Activated CD8-positive, alpha-beta memory T cell treated with anti-CD3 and anti-CD28 coated beads, Interleukin-2, amount 10 ng/mL, durations not matched to agents 7 days and 5 days (primary cell): ENCODE results near the gene CEP120. TPM values are rescaled to one million over a fixed set of nuclear protein-coding genes. Genes with fewer than 3 reads are reported as not detected.
A peak's percentile ranks its signal among the peaks of the same experiment; 100 is the strongest.
"Not testable (repeated sequence)": the region's sequence is repeated elsewhere in the genome, so short reads cannot be mapped to it uniquely, and the experiment has no call there.

Source experiments
- ATAC-seq: fragments of 150-1000 bp; cut with Tn5 transposase; one replicate; pipeline ENCODE4 v1.10.0; 2021; ENCODE audit warnings: moderate library complexity
- CTCF ChIA-PET: fragments of 350-600 bp; sonication (Branson Sonifier 250); formaldehyde crosslinking; loops from one replicate; lab custom pipeline; 2021; ENCODE audit warnings: antibody characterized with exemption; lab: Charles Lee
- DNase-seq: peaks from one replicate; pipeline ENCODE4 v3.0.0-alpha.2; 2020
- H3K27ac Mint-ChIP-seq: one replicate; pipeline ENCODE4 v1.8.0; 2021; ENCODE audit warnings: mild to moderate bottlenecking, mixed read lengths
- H3K27me3 Mint-ChIP-seq: one replicate; pipeline ENCODE4 v1.8.0; 2021; ENCODE audit warnings: mixed read lengths
- H3K36me3 Mint-ChIP-seq: one replicate; pipeline ENCODE4 v1.8.0; 2021; ENCODE audit warnings: mild to moderate bottlenecking, mixed read lengths
- H3K4me1 Mint-ChIP-seq: one replicate; pipeline ENCODE4 v1.8.0; 2021; ENCODE audit warnings: mixed read lengths
- H3K4me3 Mint-ChIP-seq: one replicate; pipeline ENCODE4 v1.8.0; 2021; ENCODE audit warnings: mild to moderate bottlenecking, moderate library complexity, mixed read lengths
- H3K9me3 Mint-ChIP-seq: one replicate; pipeline ENCODE4 v1.8.0; 2022; ENCODE audit warnings: low read depth, mixed read lengths
- total RNA-seq, 2 experiments: library from RNA; stranded (reverse); gene quantifications; one replicate each; pipeline ENCODE4 v1.2.3, GENCODE V29; 2021

Gene CEP120
- total RNA-seq = 10 to 100 TPM; 29.4 to 32.1 TPM

- Mint-ChIP-seq H3K9me3 (no peaks in the 10 kb centered on the region), H3K27ac (no peak within 1 kb of the TSS), H3K36me3 (peaks cover 5% of the 10 kb centered on the region), H3K27me3 (no peaks in the 10 kb centered on the region), H3K4me3 (no peak within 1 kb of the TSS), H3K4me1 (peaks cover 25% of the 10 kb centered on the region)
- DNase-seq (peak; percentile 99), ATAC-seq (peak; percentile 97)
- CTCF ChIA-PET = interaction anchor here (0.6 to 3.4 kb wide), 20 partner anchors 9 to 650 kb away, joined by 3 to 42 read pairs (median 4); partner anchors contain the start of genes CSNK1G3 and SNX24
Observed at GRCh38 chr5:123423278-123424149, at the start of gene CEP120. Gene CEP120, minus strand, starts transcription at chr5:123423403. Its CDS starts 405 bp downstream, at chr5:123422998.

GRCh38 chr5:123472150-123472924 lies 49.1 kb upstream of the CEP120 start:
- H3K4me3 Mint-ChIP-seq = no peak overlapping the region
- no peak overlapping the region for H3K27ac Mint-ChIP-seq
- DNase-seq (no peak), ATAC-seq (no peak)
- CTCF ChIA-PET = interaction anchor here (1.2 kb wide), 1 partner anchor 139 kb away, joined by 3 read pairs; no protein-coding TSS in a partner anchor
- peaks cover 21% of the 10 kb centered on the region for H3K27me3 Mint-ChIP-seq
- peaks cover 12% of the 10 kb centered on the region for H3K9me3 Mint-ChIP-seq
- H3K4me1 Mint-ChIP-seq = no peaks in the 10 kb centered on the region
- H3K36me3 Mint-ChIP-seq = no peaks in the 10 kb centered on the region

GRCh38 chr5:123471385-123471784 lies 48.2 kb upstream of the CEP120 start:
- Mint-ChIP-seq H3K4me1 (no peaks in the 10 kb centered on the region), H3K27ac (no peak overlapping the region), H3K27me3 (peaks cover 20% of the 10 kb centered on the region), H3K9me3 (peaks cover 19% of the 10 kb centered on the region), H3K4me3 (no peak overlapping the region), H3K36me3 (no peaks in the 10 kb centered on the region)
- DNase-seq (no peak), ATAC-seq (no peak)
- CTCF ChIA-PET = no interaction called here

GRCh38 chr5:123466839-123467238 lies 43.6 kb upstream of the CEP120 start:
- peaks cover 11% of the 10 kb centered on the region for H3K27me3 Mint-ChIP-seq
- H3K27ac Mint-ChIP-seq, H3K4me1 Mint-ChIP-seq, CTCF ChIA-PET, DNase-seq, H3K36me3 Mint-ChIP-seq, ATAC-seq, H3K4me3 Mint-ChIP-seq: not testable (repeated sequence)
- H3K9me3 Mint-ChIP-seq = peaks cover 19% of the 10 kb centered on the region

- H3K27ac Mint-ChIP-seq = no peak overlapping the region
- ATAC-seq (no peak), DNase-seq (no peak)
- peaks cover 6% of the 10 kb centered on the region for H3K4me1 Mint-ChIP-seq
- no peak overlapping the region for H3K4me3 Mint-ChIP-seq
- no peaks in the 10 kb centered on the region for H3K9me3 Mint-ChIP-seq
- no peaks in the 10 kb centered on the region for H3K36me3 Mint-ChIP-seq
- CTCF ChIA-PET = no interaction called here
- peaks cover 4% of the 10 kb centered on the region for H3K27me3 Mint-ChIP-seq
Observed at GRCh38 chr5:123460296-123460729, 37.1 kb upstream of the CEP120 start.

- CTCF ChIA-PET, ATAC-seq, H3K4me1 Mint-ChIP-seq, H3K36me3 Mint-ChIP-seq, H3K4me3 Mint-ChIP-seq, DNase-seq, H3K27ac Mint-ChIP-seq, H3K27me3 Mint-ChIP-seq, H3K9me3 Mint-ChIP-seq: not testable (repeated sequence)
Observed at GRCh38 chr5:123458994-123459393, 35.8 kb upstream of the CEP120 start.

- Mint-ChIP-seq H3K36me3 (no peaks in the 10 kb centered on the region), H3K27ac (no peak overlapping the region), H3K27me3 (peaks cover 9% of the 10 kb centered on the region), H3K4me1 (peaks cover 6% of the 10 kb centered on the region), H3K4me3 (no peak overlapping the region), H3K9me3 (no peaks in the 10 kb centered on the region)
- CTCF ChIA-PET = no interaction called here
- ATAC-seq (no peak), DNase-seq (no peak)
Observed at GRCh38 chr5:123456242-123456641, 33.0 kb upstream of the CEP120 start.

GRCh38 chr5:123455640-123456039 lies 32.4 kb upstream of the CEP120 start:
- no peak for ATAC-seq
- Mint-ChIP-seq H3K9me3 (no peaks in the 10 kb centered on the region), H3K4me3 (no peak overlapping the region), H3K27me3 (peaks cover 9% of the 10 kb centered on the region), H3K27ac (no peak overlapping the region), H3K36me3 (no peaks in the 10 kb centered on the region), H3K4me1 (peaks cover 6% of the 10 kb centered on the region)
- CTCF ChIA-PET = no interaction called here
- no peak for DNase-seq

- H3K27me3 Mint-ChIP-seq = peaks cover 11% of the 10 kb centered on the region
- DNase-seq (no peak), ATAC-seq (no peak)
- no peaks in the 10 kb centered on the region for H3K9me3 Mint-ChIP-seq
- H3K4me3 Mint-ChIP-seq = no peak overlapping the region
- peaks cover 3% of the 10 kb centered on the region for H3K4me1 Mint-ChIP-seq
- CTCF ChIA-PET = no interaction called here
- H3K27ac Mint-ChIP-seq = no peak overlapping the region
- H3K36me3 Mint-ChIP-seq = no peaks in the 10 kb centered on the region
Observed at GRCh38 chr5:123455095-123455494, 31.9 kb upstream of the CEP120 start.

GRCh38 chr5:123454259-123454911 lies 31.2 kb upstream of the CEP120 start:
- ATAC-seq = no peak

GRCh38 chr5:123452401-123452800 lies 29.2 kb upstream of the CEP120 start:
- peaks cover 21% of the 10 kb centered on the region for H3K4me1 Mint-ChIP-seq
- DNase-seq = no peak
- H3K4me3 Mint-ChIP-seq = no peak overlapping the region
- H3K9me3 Mint-ChIP-seq = no peaks in the 10 kb centered on the region
- no peak for ATAC-seq
- CTCF ChIA-PET = no interaction called here
- peaks cover 20% of the 10 kb centered on the region for H3K27me3 Mint-ChIP-seq
- no peak overlapping the region for H3K27ac Mint-ChIP-seq
- H3K36me3 Mint-ChIP-seq = no peaks in the 10 kb centered on the region

More at GRCh38 chr5:123454259-123454911, 31.2 kb upstream of the CEP120 start:
- no peak for DNase-seq
- no peak overlapping the region for H3K27ac Mint-ChIP-seq
- no peaks in the 10 kb centered on the region for H3K36me3 Mint-ChIP-seq
- H3K9me3 Mint-ChIP-seq = no peaks in the 10 kb centered on the region
- H3K4me3 Mint-ChIP-seq = no peak overlapping the region
- CTCF ChIA-PET = no interaction called here
- H3K27me3 Mint-ChIP-seq = peaks cover 16% of the 10 kb centered on the region
- peaks cover 3% of the 10 kb centered on the region for H3K4me1 Mint-ChIP-seq

GRCh38 chr5:123451047-123451446 lies 27.8 kb upstream of the CEP120 start:
- H3K36me3 Mint-ChIP-seq = no peaks in the 10 kb centered on the region
- H3K4me3 Mint-ChIP-seq = no peak overlapping the region
- H3K27ac Mint-ChIP-seq = no peak overlapping the region
- DNase-seq (no peak), ATAC-seq (no peak)
- H3K4me1 Mint-ChIP-seq = peaks cover 22% of the 10 kb centered on the region
- CTCF ChIA-PET = no interaction called here
- H3K9me3 Mint-ChIP-seq = no peaks in the 10 kb centered on the region
- H3K27me3 Mint-ChIP-seq = peaks cover 23% of the 10 kb centered on the region

GRCh38 chr5:123450640-123451039 lies 27.4 kb upstream of the CEP120 start:
- CTCF ChIA-PET = interaction anchor here (1.2 kb wide), 1 partner anchor 27 kb away, joined by 4 read pairs; the partner anchor contains the start of gene CEP120
- Mint-ChIP-seq H3K27ac (no peak overlapping the region), H3K27me3 (peaks cover 23% of the 10 kb centered on the region), H3K9me3 (no peaks in the 10 kb centered on the region), H3K4me1 (peaks cover 22% of the 10 kb centered on the region), H3K36me3 (no peaks in the 10 kb centered on the region), H3K4me3 (no peak overlapping the region)
- no peak for DNase-seq
- no peak for ATAC-seq
